ENCODE measurements around the gene SLC31A1.
"Not testable (repeated sequence)": the region's sequence is repeated elsewhere in the genome, so short reads cannot be mapped to it uniquely, and the experiment has no call there.

DNA sequence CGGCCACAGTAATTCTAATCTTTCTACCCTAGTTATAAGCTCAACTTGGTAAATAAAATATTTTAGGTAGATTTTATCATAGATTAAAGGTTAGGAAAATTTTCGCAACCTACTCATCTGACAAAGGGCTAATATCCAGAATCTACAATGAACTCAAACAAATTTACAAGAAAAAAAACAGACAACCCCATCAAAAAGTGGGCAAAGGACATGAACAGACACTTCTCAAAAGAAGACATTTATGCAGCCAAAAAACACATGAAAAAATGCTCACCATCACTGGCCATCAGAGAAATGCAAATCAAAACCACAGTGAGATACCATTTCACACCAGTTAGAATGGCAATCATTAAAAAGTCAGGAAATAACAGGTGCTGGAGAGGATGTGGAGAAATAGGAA lies 28.3 kb downstream of the SLC31A1 start:
- TF ChIP-seq CTCF (IDR thresholded peaks at IDR 0.05; ENCODE audit: low read depth, low read length); EZH2phosphoT487 (IDR thresholded peaks at IDR 0.05; ENCODE audit: low read depth): not testable (repeated sequence)

Data from OCI-LY3 (cell line).